Measurements from ENCODE around the gene BIRC5. TPM values are rescaled to one million over a fixed set of nuclear protein-coding genes. Genes with fewer than 3 reads are reported as not detected.
"Not testable (repeated sequence)": the region's sequence is repeated elsewhere in the genome, so short reads cannot be mapped to it uniquely, and the experiment has no call there.

BIRC5 gene
- total RNA-seq, 3 donors from 2014 or later: 2.4 to 22.4 (median 4.7) TPM

DNA sequence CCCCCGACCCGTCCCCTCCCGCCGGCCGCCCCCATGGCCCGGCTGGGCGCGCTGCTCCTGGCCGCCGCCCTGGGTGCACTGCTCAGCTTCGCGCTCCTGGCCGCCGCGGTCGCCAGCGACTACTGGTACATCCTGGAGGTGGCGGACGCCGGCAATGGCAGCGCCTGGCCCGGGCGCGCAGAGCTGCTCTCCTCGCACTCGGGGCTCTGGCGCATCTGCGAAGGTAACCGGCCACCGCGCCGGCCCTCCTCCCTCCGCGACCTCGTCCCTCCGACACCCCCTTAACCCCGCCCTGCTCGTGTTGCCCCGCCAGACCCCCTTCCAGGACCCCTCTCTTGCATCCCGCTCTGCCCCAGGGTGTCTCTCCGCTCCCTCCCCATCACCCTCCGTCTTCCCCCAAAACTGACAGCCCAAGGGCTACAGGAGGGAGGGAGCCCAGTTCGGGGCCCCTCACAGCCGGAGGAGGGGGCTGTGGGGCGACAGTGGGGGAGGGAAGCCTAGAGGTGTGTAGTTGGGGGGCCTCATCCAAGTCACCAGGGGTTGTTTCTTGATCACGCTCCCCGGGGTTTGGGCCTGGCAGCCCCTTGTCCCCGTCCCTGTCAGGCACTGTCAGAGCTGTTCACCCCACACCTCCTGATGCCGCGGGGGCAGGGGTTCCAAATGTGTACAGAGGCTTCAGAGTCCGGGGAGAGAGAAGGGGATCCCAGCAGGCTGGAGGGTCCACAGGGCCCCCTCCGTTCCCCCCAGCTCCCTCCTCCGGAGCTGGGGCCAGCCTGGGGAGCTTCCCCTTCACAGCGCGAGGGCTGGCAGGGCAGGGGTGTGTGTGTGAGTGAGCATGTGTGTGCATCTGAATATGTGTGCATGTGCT lies 18.2 kb downstream of the BIRC5 start:
- no peak overlapping the region for H3K4me3 ChIP-seq
- TF ChIP-seq CTCF (IDR thresholded peaks at IDR 0.05): no peak
- H3K9me3 ChIP-seq: no peaks in the 10 kb centered on the region
- DNase-seq (no peak), ATAC-seq (no peak)
- H3K36me3 ChIP-seq (ENCODE audit: low read depth): no peaks in the 10 kb centered on the region
- intact Hi-C loops (cut with DNase I, micrococcal nuclease): no loop called here
- H3K4me1 ChIP-seq (ENCODE audit: low read depth): no peaks in the 10 kb centered on the region

DNA sequence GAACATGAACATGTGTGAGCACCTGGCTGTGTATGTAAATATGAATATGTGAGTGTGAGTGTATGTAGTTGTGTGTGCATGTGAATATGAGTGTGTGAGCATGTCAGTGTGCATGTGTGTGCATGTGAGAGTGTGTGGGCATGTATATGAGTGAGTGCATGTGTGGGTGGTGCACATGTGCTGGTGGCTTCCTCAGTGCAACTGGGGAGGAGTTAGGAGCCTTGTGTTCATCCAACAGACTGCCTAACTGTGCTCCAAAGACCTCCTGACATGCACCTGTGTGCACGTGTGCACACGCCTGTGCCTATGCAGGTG lies 18.8 kb downstream of the BIRC5 start:
- no peak for TF ChIP-seq CTCF (IDR thresholded peaks at IDR 0.05)
- no peak for DNase-seq
- no peaks in the 10 kb centered on the region for H3K4me1 ChIP-seq (ENCODE audit: low read depth)
- ATAC-seq: no peak
- no peaks in the 10 kb centered on the region for H3K36me3 ChIP-seq (ENCODE audit: low read depth)
- no peak overlapping the region for H3K4me3 ChIP-seq
- intact Hi-C loops (cut with DNase I, micrococcal nuclease): no loop called here
- H3K9me3 ChIP-seq: no peaks in the 10 kb centered on the region

DNA sequence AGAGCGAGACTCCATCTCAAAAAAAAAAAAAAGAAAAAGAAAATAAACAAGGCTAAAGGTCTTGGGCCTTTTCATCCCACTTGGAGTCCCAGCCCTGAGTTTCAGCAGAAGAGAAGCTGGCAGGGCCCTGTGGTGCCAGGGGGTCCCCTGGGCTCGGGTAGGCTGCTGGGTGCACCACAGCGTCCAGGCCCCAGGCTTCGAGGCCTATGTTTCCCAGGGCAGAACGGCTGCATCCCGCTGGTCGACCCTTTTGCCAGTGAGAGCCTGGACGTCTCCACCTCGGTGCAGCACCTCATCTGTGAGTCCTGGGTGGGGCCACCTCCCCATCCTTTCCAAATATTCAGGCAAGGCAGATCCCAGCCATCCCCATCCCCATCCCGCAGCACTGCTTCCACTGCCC lies 19.6 kb downstream of the BIRC5 start:
- DNase-seq: no peak
- Histone ChIP-seq H3K4me3 (no peak overlapping the region), H3K36me3 (ENCODE audit: low read depth) (no peaks in the 10 kb centered on the region), H3K4me1 (ENCODE audit: low read depth) (no peaks in the 10 kb centered on the region), H3K9me3 (no peaks in the 10 kb centered on the region)
- intact Hi-C loops (cut with DNase I, micrococcal nuclease): no loop called here
- no peak for TF ChIP-seq CTCF (IDR thresholded peaks at IDR 0.05)
- ATAC-seq: no peak

- intact Hi-C loops (cut with DNase I, micrococcal nuclease): no loop called here
- no peak for TF ChIP-seq CTCF (IDR thresholded peaks at IDR 0.05)
- Histone ChIP-seq H3K4me3 (no peak overlapping the region), H3K9me3 (no peaks in the 10 kb centered on the region), H3K36me3 (ENCODE audit: low read depth) (no peaks in the 10 kb centered on the region), H3K4me1 (ENCODE audit: low read depth) (no peaks in the 10 kb centered on the region)
- DNase-seq: no peak
- ATAC-seq: no peak
These were observed 20.3 kb downstream of the BIRC5 start for GRCh38 chr17:78234261-78234865.

DNA sequence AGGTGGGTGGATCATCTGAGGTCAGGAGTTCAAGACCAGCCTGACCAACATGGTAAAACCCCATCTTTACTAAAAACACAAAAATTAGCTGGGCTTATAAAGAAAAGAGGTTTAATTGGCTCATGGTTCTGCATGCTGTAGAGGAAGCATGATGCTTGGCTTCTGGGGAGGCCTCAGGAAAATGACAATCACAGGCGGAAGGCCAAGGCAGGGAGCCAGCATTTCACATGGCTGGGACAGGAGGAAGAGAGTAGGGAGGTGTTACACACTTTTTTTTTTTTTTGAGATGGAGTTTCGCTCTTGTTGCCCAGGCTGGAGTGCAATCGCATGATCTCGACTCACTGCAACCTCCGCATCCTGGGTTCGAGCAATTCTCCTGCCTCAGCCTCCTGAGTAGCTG lies 21.0 kb downstream of the BIRC5 start:
- H3K9me3 ChIP-seq; ATAC-seq; H3K36me3 ChIP-seq (ENCODE audit: low read depth); DNase-seq; intact Hi-C loops (cut with DNase I, micrococcal nuclease); H3K4me3 ChIP-seq; H3K4me1 ChIP-seq (ENCODE audit: low read depth): not testable (repeated sequence)

- ATAC-seq (no peak), DNase-seq (no peak)
- no peaks in the 10 kb centered on the region for H3K36me3 ChIP-seq (ENCODE audit: low read depth)
These were observed 21.8 kb downstream of the BIRC5 start for GRCh38 chr17:78235885-78236284.

More at GRCh38 chr17:78235885-78236284, 21.8 kb downstream of the BIRC5 start:
- Histone ChIP-seq H3K9me3 (no peaks in the 10 kb centered on the region), H3K4me1 (ENCODE audit: low read depth) (no peaks in the 10 kb centered on the region), H3K4me3 (no peak overlapping the region)
- TF ChIP-seq CTCF (IDR thresholded peaks at IDR 0.05): no peak
- intact Hi-C loops (cut with DNase I, micrococcal nuclease): no loop called here

Measured in mucosa of descending colon (tissue), 3 donors.